ENCODE data around the gene GAS6.
"Not testable (repeated sequence)": the region's sequence is repeated elsewhere in the genome, so short reads cannot be mapped to it uniquely, and the experiment has no call there.

GAS6 gene

DNA sequence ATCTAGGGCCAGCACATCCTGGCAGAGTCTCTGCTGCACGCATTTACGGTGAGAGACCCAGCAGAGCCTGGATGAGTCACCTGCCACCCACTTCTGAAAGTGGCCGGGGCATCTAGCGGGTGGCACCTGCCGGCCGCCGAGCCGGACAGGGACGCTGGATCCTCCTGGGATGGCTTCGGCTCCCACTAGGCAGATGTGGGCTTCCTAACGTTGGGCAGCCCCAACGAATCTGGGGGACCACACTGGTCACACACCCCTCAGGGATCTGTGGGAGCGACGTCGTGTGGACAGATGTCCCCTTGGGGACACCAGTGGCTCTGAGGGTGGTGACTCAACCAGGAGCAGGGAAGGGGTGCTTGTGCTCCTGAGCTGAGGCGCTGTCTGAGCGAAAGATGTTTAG is 72.7 kb downstream of the GAS6 start:
- no peak for DNase-seq (ENCODE audit: low spot score)

- DNase-seq (ENCODE audit: low spot score) = not testable (repeated sequence)
These were observed 73.9 kb downstream of the GAS6 start for GRCh38 chr13:113789931-113790330.

- no peak for DNase-seq (ENCODE audit: low spot score)
These were observed 74.7 kb downstream of the GAS6 start for GRCh38 chr13:113789167-113789566.

DNA sequence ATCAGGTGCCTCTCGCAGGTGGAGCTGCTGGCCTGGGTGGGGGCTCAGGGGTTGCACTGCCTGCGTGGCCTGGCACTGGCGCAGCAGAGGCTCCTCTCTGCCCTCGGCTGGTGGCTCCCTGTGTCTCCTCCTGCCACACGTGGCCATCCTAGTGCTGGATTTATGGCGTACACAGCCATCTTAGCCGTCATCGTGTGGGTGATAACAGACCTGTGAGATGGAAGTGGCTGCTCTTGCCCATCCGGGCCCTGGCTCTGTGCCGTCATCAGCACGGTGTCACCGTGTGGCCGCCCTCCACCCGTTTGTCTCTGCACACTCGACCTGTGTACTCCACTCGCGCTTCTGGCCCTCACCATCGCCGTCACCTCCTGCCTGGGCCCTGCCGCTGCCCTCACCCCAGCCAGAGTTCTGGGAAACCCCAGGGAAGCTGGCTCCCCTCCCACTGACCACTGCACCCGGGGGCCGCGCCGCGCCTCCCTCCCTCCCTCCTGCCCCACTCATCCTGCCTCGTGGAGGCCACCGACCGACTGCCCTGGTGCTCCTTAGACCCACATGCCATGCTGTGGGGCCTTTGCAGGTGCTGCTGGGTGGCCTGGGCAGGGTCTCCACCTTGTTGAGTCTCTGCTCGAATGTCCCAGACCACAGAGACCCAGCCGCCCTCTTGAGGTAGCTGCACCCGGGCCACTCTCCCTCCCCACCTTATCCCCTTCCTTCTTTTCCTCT is 75.3 kb downstream of the GAS6 start:
- no peak for DNase-seq (ENCODE audit: low spot score)

DNA sequence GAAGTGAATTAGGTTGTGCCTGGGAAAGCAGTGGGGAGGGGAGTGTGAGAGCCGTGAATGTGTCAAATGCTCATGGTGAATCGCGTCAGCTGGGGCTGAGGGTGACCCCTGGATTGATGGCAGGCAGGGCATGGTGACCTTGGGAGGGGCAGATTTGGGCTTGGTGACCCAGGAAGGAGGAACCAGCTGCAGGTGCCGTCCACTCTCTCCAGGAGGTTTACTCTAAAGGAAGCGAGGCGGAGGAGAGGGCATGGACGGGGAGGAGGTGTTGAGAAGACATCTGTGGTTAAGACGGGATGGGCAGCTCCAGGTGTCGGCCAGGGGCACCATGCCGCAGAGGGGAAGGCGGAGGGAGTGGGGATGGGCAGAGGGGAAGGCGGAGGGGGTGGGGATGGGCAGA is 76.2 kb downstream of the GAS6 start:
- no peak for DNase-seq (ENCODE audit: low spot score)

- DNase-seq (ENCODE audit: low spot score) = no peak
These were observed 77.5 kb downstream of the GAS6 start for GRCh38 chr13:113786262-113786841.

- DNase-seq (ENCODE audit: low spot score) = peak; percentile 22
These were observed 78.5 kb downstream of the GAS6 start for GRCh38 chr13:113785051-113786010.

DNA sequence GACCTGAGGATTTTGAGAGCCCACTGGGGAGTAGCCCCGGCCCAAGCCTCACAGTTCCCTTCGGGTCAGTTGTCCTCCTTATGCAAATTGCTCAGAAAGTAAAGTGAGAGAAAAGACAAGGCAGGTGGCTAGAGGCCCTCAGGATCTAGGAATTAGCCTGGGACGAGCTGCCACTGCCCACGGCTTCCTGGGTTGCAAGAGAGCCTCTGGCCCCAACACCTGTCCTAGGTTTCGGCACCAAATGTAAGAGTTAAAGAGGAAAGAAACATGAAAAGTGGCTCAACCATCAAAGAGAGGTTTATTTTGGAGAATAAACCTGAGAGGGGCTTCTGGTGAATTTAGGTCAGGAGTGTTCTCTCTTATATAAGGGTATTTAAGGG is 79.2 kb downstream of the GAS6 start:
- DNase-seq (ENCODE audit: low spot score) = peak; percentile 40

DNA sequence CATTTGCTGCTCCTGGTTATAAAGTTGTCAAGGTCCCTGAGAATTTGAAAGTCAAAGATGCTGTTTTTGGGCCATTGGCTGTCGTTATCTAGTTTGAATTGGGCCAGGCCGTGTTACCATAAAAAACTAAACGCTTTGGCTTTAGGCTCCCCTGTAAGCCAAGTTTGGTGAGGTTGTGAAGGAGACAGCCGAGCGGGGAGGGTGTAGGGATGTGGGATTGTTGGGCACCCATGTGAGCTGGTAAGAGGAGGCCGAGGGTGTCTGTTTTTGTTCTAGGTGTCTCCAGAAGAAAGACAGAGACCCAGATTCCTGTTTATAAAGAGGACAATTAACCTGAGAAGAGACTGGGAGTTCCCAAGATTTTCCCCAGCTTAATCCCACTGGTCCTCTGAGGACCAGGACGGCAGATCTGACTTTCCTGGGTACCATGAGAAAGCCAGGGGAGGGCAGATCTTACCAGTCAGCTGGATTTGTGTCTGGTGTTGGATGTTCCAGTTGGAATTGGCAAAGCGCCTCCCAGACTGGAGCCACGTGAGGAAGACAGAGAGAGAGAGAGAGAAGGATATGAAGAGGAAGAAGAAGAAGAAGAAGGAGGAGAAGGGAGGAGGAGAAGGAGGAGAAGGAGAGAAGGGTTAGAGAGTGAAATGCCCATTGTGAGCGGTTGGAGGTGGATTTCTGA is 79.8 kb downstream of the GAS6 start:
- peak; percentile 15 for DNase-seq (ENCODE audit: low spot score)

DNA sequence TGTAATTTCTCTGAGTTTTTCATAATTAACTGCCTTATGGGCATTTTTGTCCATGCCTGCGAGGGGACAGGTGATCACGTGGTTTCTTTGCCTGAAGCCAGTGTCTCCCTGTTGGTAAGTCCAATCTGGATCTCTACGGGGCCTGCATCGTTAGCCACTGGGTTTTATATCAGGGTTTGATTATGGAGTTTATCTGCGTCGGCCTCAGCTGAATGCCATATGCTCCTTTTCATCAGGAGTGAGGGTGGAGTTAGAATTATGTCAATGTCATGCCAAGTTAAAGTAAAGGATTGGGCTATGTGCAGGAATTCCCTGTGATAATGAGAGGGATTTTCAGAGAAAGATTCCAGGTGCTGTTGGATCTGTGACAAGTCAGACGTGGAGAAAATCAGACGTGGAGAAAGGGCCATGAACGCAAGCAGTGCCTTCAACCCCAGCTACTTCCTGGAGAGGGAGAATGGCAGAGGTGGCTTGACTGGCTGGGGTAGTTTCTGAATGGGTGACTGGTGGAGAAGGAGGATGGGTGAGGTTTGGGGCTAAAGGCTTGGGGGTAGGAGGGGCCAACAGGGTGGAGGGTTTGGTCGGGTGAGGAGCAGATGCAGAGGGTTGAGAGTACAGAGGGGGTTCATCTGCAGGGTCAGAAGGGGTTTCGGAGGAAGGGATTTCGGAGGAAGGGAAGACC is 80.5 kb downstream of the GAS6 start:
- peak; percentile 23 for DNase-seq (ENCODE audit: low spot score)

GRCh38 chr13:113782472-113782871 is 81.4 kb downstream of the GAS6 start:
- peak; percentile 53 for DNase-seq (ENCODE audit: low spot score)

- DNase-seq (ENCODE audit: low spot score) = no peak
These were observed 82.3 kb downstream of the GAS6 start for GRCh38 chr13:113781571-113781970.

DNA sequence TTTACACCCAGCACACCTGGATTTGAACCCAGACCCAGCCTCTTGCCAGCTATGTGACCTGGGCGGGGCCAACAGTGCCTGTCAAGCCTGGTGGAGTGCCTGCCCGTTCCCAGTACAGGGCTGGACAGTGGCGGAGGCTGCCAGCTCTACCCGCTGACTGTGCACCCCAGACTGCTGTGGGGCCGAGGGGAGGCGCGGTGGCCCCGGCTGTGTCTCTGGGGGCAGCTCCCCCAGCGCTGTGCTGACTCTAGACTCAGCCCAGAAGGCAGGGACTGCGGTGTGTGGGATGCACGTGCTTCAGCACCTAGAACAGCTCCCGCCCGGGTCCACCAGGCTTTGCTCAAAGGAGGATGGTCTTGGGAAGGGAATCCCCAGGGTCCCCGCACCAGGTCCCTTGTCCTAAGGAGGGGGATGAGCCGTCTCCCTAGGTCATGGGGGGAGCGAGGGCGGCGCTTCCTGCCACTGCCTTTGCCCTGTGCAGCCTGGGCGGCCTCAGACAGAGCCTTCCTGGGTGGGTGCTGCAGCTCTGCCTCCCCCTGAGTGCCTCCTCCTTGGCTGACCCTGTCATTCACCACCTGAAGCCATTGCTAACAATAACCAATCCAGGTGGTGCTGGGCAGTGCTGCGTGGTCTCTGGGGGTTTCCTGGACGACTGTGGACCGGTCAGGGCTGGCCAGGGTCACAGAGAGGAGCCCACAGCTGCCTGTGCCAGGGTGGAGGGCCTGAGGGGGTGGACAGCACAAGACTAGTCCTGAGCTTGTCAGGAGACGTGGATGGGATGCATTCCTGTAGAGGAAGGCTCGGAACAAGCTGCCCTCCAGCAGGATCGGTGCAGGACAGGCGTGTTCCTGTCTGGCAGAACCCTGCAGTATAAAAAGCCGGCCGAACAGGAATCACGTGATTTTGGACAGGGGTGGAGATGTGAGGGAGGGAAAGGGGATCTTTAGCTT is 86.3 kb downstream of the GAS6 start:
- peak; percentile 71 for DNase-seq (ENCODE audit: low spot score)

DNA sequence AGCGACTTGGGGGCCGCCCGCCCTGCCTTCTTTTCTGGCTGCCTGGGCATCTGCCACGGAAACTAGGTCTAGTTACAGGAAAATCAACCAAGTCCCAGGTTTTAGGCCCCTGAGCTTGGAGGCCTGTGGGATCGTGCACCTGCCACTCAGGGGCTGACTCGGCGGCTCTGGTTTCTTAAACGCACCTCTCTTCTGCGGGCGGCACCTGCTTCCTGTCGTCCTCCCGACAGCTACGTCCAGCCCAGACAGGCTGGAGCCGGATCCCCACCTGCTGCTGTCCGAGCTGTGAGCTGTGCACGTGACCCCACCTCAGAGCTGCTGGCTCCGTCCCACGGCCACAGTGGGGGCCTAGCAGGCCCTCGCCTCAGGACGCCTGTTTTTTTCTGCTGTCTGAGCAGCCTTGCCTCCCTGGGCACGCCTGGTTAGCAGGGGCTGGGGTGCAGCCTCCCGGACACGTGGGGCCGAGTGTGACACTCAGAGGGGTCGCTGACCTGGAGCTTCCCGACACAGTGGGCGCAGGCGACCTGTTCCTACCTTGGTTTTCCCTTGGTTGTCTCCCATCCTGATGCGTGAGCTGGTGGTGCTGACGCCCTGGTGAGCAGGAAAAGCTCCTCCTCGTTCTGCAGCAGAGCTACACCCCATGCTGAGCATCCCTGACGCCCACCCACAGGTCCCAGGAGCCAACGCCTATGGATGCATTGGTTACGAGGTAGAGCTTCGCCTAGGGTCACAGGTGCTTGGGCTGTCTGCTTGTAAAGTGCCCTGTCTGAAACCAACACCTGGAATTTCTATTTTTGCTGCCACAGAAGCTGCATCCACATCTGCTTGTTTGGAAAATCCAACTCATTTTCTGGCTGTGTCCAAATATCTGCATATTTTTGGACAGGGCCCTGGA is 87.4 kb downstream of the GAS6 start:
- DNase-seq (ENCODE audit: low spot score) = peak; percentile 34

GRCh38 chr13:113775451-113776145 is 88.3 kb downstream of the GAS6 start:
- no peak for DNase-seq (ENCODE audit: low spot score)

DNA sequence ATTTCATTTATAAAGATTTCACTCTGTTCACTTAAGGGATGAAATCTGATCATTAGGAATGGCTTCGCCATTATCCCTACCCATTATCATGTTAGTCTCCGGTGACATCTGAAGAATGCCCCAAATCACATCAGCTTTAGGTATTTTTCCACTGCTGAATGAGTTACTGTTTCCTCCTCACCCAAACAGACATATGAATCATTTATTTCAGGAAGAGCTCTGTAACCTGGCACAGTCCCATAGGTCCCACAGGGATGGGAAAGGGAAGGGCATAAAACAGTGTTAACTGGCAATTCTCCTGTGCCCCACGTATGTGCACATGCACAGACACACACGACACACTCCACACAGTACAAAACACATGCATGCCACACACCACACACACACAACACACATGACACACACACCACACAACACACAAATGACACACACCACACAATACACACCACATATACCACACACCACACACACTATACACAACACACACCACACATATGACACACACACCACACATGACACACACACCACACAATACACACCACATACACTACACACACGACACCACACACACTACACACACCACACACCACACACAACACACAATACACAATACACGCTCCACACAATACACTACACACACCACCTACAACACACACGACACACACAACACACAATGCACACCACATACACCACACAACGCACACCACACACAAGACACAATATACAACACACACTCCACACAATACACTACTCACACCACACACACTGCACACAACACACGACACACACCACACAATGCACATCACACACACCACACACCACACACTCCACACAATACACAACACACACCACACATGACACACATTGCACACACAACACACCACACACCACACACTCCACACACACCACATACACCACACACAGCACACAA is 89.4 kb downstream of the GAS6 start:
- DNase-seq (ENCODE audit: low spot score) = no peak

DNA sequence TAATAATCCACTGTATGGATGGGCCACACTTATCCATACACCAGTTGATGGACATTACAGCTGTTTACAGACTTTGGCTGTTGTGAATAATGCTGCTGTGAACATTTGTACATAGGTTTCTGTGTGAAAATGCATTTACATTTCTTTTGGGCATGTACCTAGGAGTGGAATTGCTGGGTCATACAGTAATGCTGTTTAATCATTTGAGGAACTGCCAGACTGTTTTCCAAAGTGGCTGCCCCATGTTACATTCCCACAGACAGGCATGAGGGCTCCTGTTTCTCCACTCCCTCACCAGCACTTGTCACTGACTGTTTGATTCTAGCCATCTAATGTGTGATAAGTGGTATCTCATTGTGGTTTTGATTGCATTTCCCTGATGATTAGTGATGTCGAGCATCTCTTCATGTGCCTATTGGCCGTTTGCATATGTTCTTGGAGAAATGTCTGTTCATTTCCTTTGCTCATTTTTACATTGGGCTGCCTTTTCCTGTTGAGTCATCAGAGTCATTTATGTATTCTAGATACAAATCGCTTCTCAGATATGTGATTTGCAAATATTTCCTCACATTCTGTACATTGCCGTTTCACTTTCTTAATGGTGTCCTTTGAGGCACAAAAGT is 92.1 kb downstream of the GAS6 start:
- no peak for DNase-seq (ENCODE audit: low spot score)
